GM18909 (cell line): Measurements from ENCODE around the gene ESRRA.
"Not testable (repeated sequence)": the region's sequence is repeated elsewhere in the genome, so short reads cannot be mapped to it uniquely, and the experiment has no call there.

ENCODE experiments used
- ATAC-seq: cut with Tn5 transposase; IDR thresholded peaks from one replicate; pipeline ENCODE4 v1.9.1; 2021; ENCODE audit warnings: mild to moderate bottlenecking; ENCODE audit not compliant: unreplicated experiment, poor library complexity

The ESRRA gene

GRCh38 chr11:64306876-64307622 lies 1.7 kb downstream of the ESRRA start:
- ATAC-seq: no peak

- ATAC-seq: not testable (repeated sequence)
Measured at GRCh38 chr11:64307795-64308194, 2.5 kb downstream of the ESRRA start.

- ATAC-seq: no peak
Measured at GRCh38 chr11:64312947-64313346, 7.6 kb downstream of the ESRRA start.

- ATAC-seq: no peak
Measured at GRCh38 chr11:64313491-64314145, 8.3 kb downstream of the ESRRA start.

- ATAC-seq: no peak
Measured at GRCh38 chr11:64314146-64314804, 9.0 kb downstream of the ESRRA start.

- ATAC-seq: no peak
Measured at GRCh38 chr11:64314805-64315561, 9.7 kb downstream of the ESRRA start.

GRCh38 chr11:64315667-64316526 lies 10.6 kb downstream of the ESRRA start:
- not testable (repeated sequence) for ATAC-seq

GRCh38 chr11:64316672-64317324 lies 11.5 kb downstream of the ESRRA start:
- ATAC-seq: no peak

GRCh38 chr11:64317325-64317960 lies 12.1 kb downstream of the ESRRA start, which contains the start of gene TRMT112:
Gene TRMT112, minus strand, starts transcription at chr11:64317559. Its CDS starts 33 bp downstream, at chr11:64317526.
- peak; percentile 66 for ATAC-seq

GRCh38 chr11:64317961-64318765 lies 12.8 kb downstream of the ESRRA start, which contains the start of gene PRDX5:
Gene PRDX5, plus strand, starts transcription at chr11:64318121. Its CDS starts 95 bp downstream, at chr11:64318216.
- peak; percentile 82 for ATAC-seq

GRCh38 chr11:64318766-64319761 lies 13.7 kb downstream of the ESRRA start:
- no peak for ATAC-seq

- no peak for ATAC-seq
Measured at GRCh38 chr11:64320556-64320955, 15.2 kb downstream of the ESRRA start.

GRCh38 chr11:64321026-64321425 lies 15.7 kb downstream of the ESRRA start:
- no peak for ATAC-seq

GRCh38 chr11:64321533-64321932 lies 16.2 kb downstream of the ESRRA start:
- ATAC-seq: no peak

GRCh38 chr11:64322925-64323260 lies 17.6 kb downstream of the ESRRA start:
- no peak for ATAC-seq

- no peak for ATAC-seq
Measured at GRCh38 chr11:64323373-64323772, 18.0 kb downstream of the ESRRA start.

GRCh38 chr11:64323984-64324383 lies 18.7 kb downstream of the ESRRA start:
- not testable (repeated sequence) for ATAC-seq
